ENCODE data around the gene DNM3. TPM values are rescaled to one million over a fixed set of nuclear protein-coding genes. Genes with fewer than 3 reads are reported as not detected.

Gene DNM3
- total and polyA plus RNA-seq, 2 experiments from 2014 or later: 0.11 to 1.4 TPM

DNA sequence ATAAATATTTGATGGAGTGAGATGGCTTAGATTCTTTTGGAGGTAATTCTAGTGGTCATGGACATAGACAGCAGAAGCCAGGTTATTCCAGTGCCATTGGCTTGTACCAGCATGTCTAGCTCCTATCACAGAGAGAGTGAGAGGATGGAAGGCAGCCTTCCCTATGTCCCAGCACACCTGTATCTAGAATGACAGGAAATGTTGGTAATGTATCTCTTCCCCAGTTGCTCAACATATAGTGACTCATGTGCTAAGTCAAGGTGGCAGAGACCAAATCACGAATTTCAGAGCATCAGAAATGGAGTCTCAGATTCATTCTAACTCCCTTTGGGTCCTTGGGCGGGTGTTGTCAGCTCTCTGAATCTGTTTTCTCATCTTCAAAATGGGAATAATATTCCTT, 31.5 kb upstream of the DNM3 start:
- Histone ChIP-seq H2AFZ (no peak overlapping the region), H3K27me3 (replicated peaks; ENCODE audit: insufficient read depth) (no peaks in the 10 kb centered on the region), H3F3A (ENCODE audit: insufficient read depth) (peaks cover 3% of the 10 kb centered on the region; the same call in 1 of the 2 replicates), H3K9me3 (ENCODE audit: low read depth) (no peaks in the 10 kb centered on the region), H3K9ac (no peak overlapping the region), H3K4me2 (ENCODE audit: unreplicated experiment) (no peak overlapping the region), H3K9me2 (ENCODE audit: insufficient read depth) (no peaks in the 10 kb centered on the region), H4K20me1 (ENCODE audit: insufficient read depth) (no peaks in the 10 kb centered on the region), H3K4me3 (no peak overlapping the region), H3K36me3 (ENCODE audit: low read depth) (no peaks in the 10 kb centered on the region), H3K79me2 (ENCODE audit: insufficient read depth) (no peaks in the 10 kb centered on the region), H3K4me1 (ENCODE audit: insufficient read depth) (0 out of 2 replicates have a peak, but pooled peaks cover 3% of the 10 kb centered on the region), H3K27ac (no peak overlapping the region)
- no peak for DNase-seq
- TF ChIP-seq EZH2 (IDR thresholded peaks at IDR 0.05; ENCODE audit: insufficient read depth, poor library complexity, severe bottlenecking) (no peak), EZH2phosphoT487 (IDR thresholded peaks at IDR 0.05; ENCODE audit: insufficient read depth, low read depth) (no peak)
- 79 to 92% methylated on average over 2 of the region's 2 CpGs for WGBS, 2 experiments (ENCODE audit: low coverage in 1 of 2, low lambda C conversion rate in 2 of 2, missing lambda C conversion rate in 2 of 2)
- in situ Hi-C loops (cut with MboI): loop anchor here (5.0 to 25.0 kb wide), 2 partner anchors 172 to 602 kb away; partner anchors contain the start of gene C1orf105

DNA sequence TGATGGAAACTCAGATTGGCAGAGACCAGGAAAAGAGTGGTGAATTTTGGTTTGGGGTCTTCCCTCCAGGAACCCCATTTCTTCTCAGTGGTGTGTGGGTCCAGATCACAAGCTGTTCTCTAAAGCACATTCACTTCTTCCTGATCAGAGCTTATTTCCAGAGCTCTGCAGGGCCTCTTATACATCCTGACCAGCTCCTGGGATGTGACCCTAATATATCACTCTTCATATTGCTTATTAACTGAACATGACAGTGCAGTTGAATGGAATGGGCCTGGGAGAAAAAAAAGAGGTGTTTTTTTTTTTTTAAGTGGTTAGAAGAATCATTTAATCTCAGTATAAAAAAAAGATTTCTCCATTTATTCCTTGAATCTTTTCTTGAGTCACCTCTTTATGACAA, 29.6 kb upstream of the DNM3 start:
- Histone ChIP-seq H4K20me1 (ENCODE audit: insufficient read depth) (no peaks in the 10 kb centered on the region), H3K27ac (no peak overlapping the region), H3K27me3 (replicated peaks; ENCODE audit: insufficient read depth) (no peaks in the 10 kb centered on the region), H2AFZ (no peak overlapping the region), H3K4me2 (ENCODE audit: unreplicated experiment) (no peak overlapping the region), H3K9me3 (ENCODE audit: low read depth) (no peaks in the 10 kb centered on the region), H3K9me2 (ENCODE audit: insufficient read depth) (no peaks in the 10 kb centered on the region), H3F3A (ENCODE audit: insufficient read depth) (peaks cover 9% of the 10 kb centered on the region; the same call in 1 of the 2 replicates), H3K4me1 (ENCODE audit: insufficient read depth) (0 out of 2 replicates have a peak, but pooled peaks cover 7% of the 10 kb centered on the region), H3K4me3 (no peak overlapping the region), H3K36me3 (ENCODE audit: low read depth) (no peaks in the 10 kb centered on the region), H3K9ac (no peak overlapping the region), H3K79me2 (ENCODE audit: insufficient read depth) (no peaks in the 10 kb centered on the region)
- DNase-seq: no peak
- TF ChIP-seq EZH2phosphoT487 (IDR thresholded peaks at IDR 0.05; ENCODE audit: insufficient read depth, low read depth) (no peak), EZH2 (IDR thresholded peaks at IDR 0.05; ENCODE audit: insufficient read depth, poor library complexity, severe bottlenecking) (no peak)
- in situ Hi-C loops (cut with MboI): loop anchor here (5.0 to 25.0 kb wide), 2 partner anchors 171 to 601 kb away; partner anchors contain the start of gene C1orf105

DNA sequence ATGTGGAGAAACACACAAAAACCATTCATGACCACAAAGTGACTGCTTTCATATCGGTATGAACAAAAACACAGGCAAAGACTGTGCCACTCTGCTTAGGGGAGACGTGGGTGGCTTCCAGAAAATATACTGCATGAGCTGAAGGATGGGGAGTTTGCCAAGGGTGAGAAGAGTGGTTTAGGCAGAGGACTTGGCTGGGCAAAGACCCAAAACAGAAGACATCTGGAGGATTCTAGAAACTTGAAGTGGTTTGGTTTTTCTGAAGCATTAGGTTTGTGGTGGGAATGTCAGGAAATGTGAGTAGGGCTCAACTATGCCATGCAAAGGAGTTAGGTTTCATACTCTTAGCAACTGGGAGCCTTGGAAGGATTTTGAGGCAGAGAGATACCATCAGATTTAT, 26.6 kb upstream of the DNM3 start:
- H3K27ac ChIP-seq: no peak overlapping the region
- H3K27me3 ChIP-seq (replicated peaks; ENCODE audit: insufficient read depth): no peaks in the 10 kb centered on the region
- H2AFZ ChIP-seq: no peak overlapping the region
- no peak overlapping the region for H3K9ac ChIP-seq
- no peaks in the 10 kb centered on the region for H3K9me3 ChIP-seq (ENCODE audit: low read depth)
- no peak overlapping the region for H3K4me2 ChIP-seq (ENCODE audit: unreplicated experiment)
- H3F3A ChIP-seq (ENCODE audit: insufficient read depth): peaks cover 24% of the 10 kb centered on the region
- in situ Hi-C loops (cut with MboI): loop anchor here (5.0 to 25.0 kb wide), 2 partner anchors 168 to 598 kb away; partner anchors contain the start of gene C1orf105
- H3K4me1 ChIP-seq (ENCODE audit: insufficient read depth): peaks cover 24% of the 10 kb centered on the region
- peak; percentile 77 for DNase-seq
- WGBS, 2 experiments (ENCODE audit: low coverage in 1 of 2, low lambda C conversion rate in 2 of 2, missing lambda C conversion rate in 2 of 2): 41 to 43% methylated on average over 2 of the region's 2 CpGs
- no peaks in the 10 kb centered on the region for H4K20me1 ChIP-seq (ENCODE audit: insufficient read depth)
- H3K4me3 ChIP-seq: no peak overlapping the region
- TF ChIP-seq EZH2 (IDR thresholded peaks at IDR 0.05; ENCODE audit: insufficient read depth, poor library complexity, severe bottlenecking) (no peak), EZH2phosphoT487 (IDR thresholded peaks at IDR 0.05; ENCODE audit: insufficient read depth, low read depth) (no peak)
- H3K9me2 ChIP-seq (ENCODE audit: insufficient read depth): no peaks in the 10 kb centered on the region
- H3K36me3 ChIP-seq (ENCODE audit: low read depth): no peaks in the 10 kb centered on the region
- H3K79me2 ChIP-seq (ENCODE audit: insufficient read depth): no peaks in the 10 kb centered on the region

DNA sequence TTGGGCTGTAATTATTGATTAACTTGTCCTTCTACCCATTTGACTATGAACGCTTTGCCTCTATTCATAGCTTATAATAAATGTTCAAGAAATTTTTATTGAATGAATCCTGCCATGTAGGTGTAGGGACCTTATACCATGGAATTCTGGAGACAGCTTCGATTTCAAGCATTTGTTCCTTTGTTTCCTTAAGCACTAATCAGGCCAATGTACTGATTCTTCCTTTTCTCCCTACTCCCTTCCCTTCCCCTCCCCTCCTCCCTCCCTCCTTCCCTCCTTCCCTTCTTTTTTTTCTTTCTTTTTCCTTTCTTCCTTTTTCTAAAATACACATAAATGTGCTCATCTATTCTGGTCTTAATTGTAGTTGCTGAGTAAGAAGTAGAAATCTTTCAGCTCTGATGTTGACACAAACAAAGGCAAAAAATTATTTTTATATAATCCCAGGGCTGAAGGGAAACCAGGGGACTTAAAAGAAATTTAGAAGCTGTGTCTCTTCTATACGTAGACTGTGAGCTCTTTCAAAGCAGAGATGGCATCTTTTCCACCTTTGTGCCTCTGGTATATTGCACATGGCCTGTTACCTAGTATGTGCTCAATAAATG, 24.9 kb upstream of the DNM3 start:
- H3K27me3 ChIP-seq (replicated peaks; ENCODE audit: insufficient read depth): no peaks in the 10 kb centered on the region
- H3K27ac ChIP-seq: no peak overlapping the region
- H3K9me2 ChIP-seq (ENCODE audit: insufficient read depth): no peaks in the 10 kb centered on the region
- H4K20me1 ChIP-seq (ENCODE audit: insufficient read depth): no peaks in the 10 kb centered on the region
- H3K36me3 ChIP-seq (ENCODE audit: low read depth): no peaks in the 10 kb centered on the region
- H3K4me2 ChIP-seq (ENCODE audit: unreplicated experiment): no peak overlapping the region
- WGBS, 2 experiments (ENCODE audit: low coverage in 1 of 2, low lambda C conversion rate in 2 of 2, missing lambda C conversion rate in 2 of 2): 93 to 95% methylated on average over 3 of the region's 3 CpGs
- no peaks in the 10 kb centered on the region for H3K9me3 ChIP-seq (ENCODE audit: low read depth)
- in situ Hi-C loops (cut with MboI): loop anchor here (25.0 kb wide), 1 partner anchor 596 kb away; the partner anchor contains the start of gene C1orf105
- no peak overlapping the region for H3K4me3 ChIP-seq
- H3K79me2 ChIP-seq (ENCODE audit: insufficient read depth): no peaks in the 10 kb centered on the region
- H3F3A ChIP-seq (ENCODE audit: insufficient read depth): peaks cover 24% of the 10 kb centered on the region
- TF ChIP-seq EZH2phosphoT487 (IDR thresholded peaks at IDR 0.05; ENCODE audit: insufficient read depth, low read depth) (no peak), EZH2 (IDR thresholded peaks at IDR 0.05; ENCODE audit: insufficient read depth, poor library complexity, severe bottlenecking) (no peak)
- H3K4me1 ChIP-seq (ENCODE audit: insufficient read depth): peaks cover 32% of the 10 kb centered on the region
- no peak for DNase-seq
- no peak overlapping the region for H3K9ac ChIP-seq
- H2AFZ ChIP-seq: no peak overlapping the region

Measured in GM23248 (cell line).